ENCODE measurements around the gene SF1.
A peak's percentile ranks its signal among the peaks of the same experiment; 100 is the strongest.

Gene SF1

DNA sequence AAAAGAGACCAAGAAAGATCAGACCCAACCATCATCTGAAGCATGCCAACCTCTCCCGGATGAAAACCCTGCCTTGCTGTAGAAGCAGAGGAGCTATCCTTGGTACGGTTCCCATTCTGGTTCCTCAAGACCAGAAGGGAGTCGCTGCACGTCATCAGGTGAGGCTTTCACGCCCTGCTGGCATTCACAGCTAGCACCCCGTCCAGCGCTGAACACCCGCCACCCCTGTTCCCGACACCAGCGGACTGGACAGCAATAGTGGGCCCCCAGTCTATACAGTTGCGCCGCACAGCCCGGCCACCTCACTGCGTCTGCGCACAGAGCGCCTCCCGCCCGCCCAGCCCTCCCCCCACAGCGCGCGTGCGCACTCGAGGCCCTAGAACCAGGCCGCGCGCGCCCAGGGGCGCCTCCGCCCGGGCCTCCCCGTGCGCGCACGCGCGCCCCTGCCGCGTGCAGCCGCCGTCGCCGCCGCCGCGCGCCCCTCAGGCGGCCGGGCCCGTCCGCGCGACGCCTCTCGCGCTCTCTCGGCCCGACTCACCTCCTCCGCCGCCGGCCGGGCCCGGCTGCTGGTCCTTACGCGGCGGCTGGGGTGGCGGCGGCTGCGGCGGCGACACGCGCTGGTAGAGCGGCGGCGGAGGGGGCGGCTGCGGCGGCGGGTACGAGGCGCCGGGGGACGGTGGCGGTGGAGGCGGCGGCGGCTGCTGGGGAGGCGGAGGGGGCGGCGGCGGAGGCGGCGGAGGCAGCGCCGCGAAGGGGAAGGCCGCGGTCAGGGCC lies 706 bp downstream of the SF1 start:
- peak; percentile 90 for DNase-seq

DNA sequence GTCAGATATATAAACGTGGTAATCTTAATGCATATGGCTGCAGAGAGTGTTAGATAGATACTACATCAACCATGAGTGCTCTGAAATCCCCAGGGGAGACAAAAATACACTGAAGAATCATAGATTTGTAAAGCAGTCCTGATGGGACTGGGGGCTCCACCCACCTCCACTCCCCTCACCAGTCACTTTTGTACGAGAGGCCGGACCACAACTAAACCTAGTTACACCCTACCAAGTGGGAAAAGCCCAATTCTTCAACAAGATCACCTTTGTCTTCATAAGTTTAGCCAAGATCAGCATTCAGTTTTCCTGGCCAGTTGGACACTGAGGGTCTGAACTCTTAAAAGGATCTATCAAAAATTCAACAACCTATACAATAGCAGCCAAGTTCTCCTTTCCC lies 1.5 kb downstream of the SF1 start:
- DNase-seq, result no peak

DNA sequence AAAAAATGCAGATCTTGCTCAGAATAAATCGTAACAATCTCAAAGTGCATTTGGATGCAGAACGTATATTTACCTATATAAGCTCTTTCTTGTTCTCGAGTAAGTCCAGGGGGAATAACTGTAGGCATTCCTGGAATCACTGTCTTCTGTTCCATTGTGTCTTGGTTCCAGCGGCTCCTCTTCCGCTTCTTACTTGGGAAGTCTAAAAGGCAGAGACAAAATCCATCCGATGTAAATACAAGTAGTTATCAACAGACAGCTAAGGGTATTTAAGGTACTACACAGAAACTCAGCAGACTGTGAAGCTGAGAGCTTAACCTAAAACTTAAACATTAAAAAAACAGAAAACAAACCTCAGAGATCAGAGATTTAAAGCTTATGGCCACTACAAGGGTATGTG lies 1.9 kb downstream of the SF1 start:
- DNase-seq, result no peak

DNA sequence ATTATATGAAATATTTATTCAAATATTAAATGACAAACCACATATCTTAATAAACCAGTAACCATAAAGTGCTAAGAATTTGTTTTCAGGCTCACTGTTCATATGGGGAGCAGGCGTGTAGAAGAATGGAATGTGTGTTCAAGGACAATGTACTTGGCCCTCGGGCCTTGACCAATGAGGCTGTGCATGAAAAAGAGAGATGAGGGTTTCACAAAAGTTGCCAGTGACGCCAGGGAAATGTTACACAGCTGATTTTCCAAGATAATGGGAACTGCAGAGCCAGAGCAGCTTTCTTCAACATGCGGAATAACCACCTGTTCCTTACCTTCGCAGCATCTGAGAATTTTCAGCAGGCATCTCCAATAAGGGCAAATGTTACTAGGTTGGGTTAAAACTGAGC lies 4.2 kb downstream of the SF1 start:
- DNase-seq, result no peak

DNA sequence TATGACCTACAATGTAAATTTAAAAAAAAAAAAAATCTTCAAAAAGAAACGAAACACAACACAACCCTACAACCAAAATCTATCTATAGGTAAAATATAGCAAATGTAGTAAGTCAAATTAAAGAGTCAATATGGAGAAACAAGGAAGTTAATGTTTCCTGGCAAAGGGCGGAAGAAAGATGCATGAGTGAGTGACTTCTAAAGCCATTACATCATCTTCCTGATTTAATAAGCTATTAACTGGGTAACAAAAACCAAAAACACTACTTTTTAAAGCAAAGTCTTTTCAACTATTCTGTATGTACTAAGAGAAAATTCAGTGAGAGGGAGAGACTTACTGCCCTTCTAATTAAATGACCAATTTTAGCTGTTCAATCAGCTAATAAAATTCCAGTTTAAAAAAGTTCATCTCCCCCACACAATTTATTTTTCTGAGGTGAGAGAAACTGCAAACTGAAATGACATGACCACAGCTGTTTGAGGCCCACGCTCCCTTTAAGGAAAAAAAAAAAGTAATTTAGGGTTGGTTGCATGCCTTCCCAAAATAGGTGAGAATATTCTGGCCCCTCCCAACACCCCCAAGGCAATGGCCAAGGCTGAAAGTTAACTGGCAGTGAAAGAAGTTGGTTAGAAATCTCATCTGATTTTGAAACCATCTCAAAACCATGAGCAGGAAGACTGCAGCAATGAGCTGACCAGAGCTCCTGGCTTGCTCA lies 5.9 kb downstream of the SF1 start:
- DNase-seq, result no peak

DNA sequence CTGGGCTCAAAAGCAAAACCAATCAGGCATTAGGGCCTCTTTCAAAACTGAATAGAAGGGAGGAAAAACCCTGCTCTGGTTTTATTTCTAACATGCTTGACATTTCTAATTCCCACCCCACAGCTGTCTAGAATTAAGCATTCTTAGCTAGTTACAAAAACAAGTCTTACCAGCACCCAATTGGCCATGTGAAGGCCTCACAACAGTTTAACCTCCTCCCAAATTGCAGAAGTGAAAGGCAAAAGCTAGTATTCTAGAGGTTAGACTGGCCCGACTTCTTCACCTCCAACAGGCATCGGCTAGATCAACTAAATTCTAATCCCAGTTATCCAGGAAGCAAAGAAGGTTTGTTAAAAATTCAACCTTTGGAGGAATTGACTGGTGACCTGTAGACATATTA lies 6.5 kb downstream of the SF1 start:
- DNase-seq, result no peak

DNA sequence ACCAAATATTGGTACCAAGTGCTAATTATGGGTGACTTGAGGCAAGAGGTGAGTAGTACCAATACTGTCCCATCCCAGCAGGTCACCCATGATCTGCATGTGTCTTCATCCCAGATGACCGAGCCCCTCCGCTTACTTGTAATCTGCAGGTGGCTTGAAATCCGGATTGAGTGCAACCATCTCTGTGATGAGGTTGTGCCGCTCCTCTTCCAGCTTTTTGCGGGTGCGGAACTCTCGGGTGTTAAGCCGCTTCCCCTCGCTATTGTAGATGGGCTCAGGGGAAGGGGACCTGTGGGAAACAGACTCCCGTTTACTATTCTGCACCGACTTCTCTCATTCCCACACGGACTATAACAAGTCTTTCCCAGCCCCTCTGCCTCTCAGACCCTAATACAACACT lies 8.2 kb downstream of the SF1 start:
- DNase-seq, result no peak

DNA sequence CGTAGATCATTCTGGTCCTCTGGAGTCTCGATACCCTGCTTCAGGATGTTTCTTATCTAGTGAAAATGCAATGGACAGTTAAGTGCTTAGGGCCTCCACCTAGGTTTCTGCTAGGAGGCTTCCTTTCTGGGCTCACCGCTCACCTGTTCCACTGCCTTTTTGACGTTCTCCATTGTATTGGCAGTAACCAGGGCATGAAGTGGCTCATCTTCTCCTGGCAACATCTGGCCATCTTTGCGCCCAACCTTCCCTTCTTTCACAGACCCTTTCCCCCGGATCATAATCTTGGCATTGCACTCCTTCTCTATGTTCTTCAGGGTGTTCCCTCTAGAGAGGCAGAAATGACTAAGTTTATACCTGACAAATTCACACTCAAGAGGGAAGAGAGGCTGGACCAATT lies 9.1 kb downstream of the SF1 start:
- no peak for DNase-seq

DNA sequence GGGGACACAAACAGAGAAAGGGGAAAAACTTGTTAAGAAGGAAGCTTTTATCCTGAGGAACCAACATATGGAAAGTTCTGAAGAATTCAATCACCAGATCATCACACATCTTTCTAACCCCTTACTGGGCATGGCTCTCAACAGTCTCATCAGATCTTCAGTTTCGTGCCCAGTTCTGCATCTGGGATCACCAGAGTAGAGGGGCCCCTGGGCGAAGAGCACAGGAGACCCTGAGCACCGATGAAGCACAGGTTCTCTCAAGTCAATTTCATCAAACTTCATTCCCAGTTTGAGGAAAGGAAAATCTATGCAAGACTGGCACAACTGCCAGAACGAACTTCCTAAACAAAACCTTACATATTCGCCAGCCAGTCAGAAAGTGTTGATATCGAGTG lies 10.0 kb downstream of the SF1 start:
- no peak for DNase-seq

DNA sequence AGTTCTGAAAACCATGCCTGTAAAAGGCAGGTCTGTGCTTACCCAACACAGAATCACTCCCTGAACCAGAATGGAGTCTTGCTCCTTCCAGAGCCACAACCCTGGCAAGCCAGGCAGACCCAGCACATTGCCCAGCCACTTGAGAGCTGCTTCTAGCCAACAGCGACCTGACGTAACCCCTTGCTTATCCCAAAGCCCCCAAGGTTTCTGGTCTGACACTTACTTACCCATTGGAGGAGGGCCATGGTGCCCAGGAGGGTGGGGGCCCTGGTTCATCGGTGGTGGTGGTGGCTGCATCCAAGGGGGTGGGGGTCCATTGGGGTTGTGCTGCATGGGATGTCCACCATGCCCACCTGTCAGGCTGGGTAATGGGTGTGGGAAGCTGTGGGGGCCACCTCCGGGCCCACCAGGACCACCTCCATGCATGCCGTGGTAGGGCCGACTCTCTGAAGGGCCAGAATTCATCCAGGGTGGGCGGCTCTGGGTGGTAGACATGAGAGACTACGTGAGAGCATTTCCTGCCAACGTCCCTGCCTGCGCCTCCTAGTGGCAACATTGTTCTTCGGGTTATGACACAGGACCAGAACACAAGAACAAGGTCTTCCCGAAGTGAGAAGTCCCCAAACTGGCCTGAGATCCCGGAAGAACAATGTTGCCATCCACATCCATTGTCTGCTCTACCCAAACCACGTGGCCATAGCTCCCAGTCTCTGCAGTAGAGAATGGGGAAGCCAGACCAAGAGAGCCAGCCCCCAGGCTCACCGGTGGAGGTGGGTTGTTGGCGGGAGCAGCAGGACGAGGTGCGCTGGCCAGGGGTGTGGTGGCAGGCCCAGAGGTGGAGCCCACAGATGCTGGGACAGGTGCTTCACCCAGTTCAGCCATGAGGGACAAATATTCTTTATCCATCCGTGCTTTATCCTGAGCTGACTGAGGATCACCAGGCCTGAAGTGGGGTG lies 10.7 kb downstream of the SF1 start:
- peak; percentile 62 for DNase-seq

DNA sequence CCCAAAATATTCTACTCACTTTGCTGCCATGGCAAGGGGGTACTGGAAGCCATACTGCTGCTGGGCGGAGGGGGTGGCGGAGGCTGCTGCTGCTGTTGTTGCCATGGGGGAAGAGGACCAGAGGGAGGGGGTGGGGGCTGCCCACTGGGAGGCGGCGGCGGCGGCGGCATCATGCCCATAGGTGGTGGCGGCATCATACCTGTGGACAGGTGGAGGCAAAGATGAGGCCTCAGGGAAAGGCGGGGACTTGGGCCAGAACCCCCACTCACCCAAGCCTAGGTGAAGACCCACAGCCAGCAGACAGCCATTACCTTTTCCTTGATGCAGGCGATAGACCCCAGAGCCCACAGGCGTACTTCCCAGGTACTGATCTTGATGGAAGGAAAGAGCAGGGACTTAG lies 11.5 kb downstream of the SF1 start:
- no peak for DNase-seq

DNA sequence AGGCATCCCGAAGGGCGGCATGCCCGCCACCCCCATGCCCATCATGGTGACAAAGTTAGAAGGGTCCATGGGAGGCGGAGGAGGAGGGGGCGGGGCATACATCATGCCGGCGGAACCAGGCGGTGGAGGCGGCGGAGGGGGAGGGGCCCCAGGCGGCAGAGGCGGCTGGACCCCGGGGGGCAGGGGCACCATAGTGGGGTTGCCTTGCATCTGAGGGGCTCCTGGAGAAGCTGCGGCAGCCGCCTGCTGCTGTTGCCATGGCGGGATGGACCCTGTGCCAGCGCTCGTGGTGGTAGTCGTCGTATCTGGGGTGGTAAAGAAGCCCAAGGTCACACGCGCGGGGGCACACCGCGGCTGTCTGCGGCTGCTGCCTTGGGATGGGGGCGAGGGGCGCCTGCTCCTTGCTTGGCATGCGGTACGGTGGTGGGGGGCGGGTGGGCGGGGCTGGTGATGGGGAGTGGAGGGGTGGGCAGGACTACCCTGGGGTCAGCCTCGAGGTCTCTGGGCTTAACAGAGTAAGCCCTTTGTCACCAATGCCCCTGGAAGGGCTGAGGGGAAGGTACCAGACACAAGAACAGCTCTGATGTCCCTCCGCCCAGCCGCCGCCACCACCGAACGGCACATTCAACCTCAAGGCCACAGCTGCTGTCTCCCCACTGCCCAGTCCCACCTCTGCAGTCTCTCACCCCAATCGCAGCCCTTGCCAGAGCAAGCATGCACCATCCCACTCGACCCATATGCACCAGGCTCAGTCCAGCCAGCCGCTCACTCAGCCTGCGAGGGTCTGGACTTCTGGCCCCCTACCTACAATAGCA lies 12.3 kb downstream of the SF1 start:
- no peak for DNase-seq

DNA sequence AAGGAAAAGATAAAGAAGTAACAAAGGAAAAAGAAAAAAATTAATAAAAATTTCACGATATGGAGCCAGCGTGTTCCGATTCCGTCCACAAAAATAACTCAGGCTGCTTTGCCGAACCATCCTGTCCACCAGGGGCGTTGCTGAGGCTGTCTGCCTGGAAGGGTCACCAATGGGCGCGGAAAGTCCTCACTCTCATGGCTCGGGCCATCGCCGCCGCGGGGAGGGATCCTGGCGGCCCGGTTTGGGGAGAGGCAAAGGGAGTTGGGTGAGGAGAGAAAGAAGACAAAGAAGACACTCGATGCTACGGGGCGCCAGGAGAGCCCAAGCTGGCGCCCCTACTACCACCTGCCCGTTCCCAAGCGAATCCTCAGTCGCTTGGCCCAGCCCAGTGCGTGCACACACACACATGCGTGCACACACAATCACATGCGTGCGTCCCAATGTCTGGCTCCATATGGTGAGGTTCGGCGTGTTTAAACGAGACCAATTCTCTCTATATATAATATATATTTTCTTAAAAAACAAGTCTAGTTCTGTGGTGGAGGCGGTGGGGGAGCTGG lies 13.0 kb downstream of the SF1 start:
- DNase-seq, result no peak

DNA sequence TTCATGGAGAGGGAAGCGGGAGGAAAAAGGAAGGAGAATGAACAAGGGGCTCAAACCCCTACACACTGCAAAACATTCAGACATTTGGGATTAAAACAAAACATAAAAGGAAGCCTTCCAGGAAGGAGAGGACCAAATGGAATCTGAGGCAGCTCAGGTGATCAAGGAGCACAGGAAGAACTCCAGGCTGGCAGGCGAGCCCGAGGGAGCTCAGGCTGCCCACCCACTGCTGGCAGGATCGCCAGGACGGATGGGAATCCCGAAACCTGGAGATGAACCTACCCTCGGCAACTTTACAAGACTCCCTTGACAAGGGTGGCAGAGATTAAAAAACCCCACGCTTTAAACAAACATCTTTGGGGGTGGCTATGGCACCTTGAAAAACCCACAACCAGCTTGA lies 13.6 kb downstream of the SF1 start:
- DNase-seq, result no peak

DNA sequence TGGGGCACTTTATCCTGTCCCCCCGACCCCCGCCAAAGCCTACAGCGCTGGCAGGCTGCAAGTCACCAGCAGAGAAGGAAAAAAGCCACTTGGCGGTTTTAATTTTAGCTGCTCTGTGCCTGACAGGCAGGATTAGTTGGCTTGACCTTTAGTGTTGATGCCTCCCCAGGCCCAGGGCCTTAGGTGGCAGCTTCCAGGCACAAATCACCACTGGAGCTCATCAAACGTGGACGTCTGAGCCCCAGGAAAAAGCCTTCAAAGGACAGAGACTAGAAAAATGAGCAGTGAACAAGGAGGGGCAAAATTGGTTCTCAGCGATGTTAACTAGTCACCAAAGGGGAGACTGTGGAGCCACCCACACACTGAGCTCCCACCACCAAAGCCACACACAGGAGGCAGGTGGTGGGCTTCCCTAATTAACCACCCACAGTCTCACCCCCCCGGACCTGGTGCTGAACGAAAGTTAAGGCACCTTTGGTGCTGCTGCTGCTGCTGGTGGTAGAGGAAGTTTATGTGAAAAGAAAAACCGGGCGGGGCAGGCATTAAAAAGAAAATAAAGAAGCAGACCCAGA lies 14.2 kb downstream of the SF1 start:
- DNase-seq, result no peak

DNA sequence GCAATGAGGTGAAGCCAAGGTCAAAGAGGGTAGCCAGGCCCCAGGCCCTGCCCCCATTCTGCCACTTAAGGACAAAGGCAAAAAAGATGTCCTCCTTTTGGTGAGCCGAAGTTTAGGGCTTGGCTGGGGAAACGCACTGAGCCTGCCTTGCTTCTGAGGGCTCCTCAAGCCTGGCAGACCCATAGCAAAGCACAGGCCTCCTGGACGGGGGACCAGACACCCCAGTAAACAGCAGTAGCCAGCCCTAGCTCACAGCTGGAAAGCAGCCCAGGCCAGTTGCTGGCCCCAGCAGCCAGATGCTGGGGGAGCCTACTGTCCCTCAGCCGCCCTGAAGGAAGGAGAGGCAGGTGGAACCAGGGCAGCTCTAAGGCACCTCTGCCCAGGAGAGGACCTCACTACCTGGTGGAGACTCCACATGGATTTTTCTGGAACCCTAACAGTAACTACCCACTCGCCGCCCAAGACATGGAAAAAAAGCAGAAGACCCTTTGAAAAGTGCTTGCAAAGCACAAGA lies 14.8 kb downstream of the SF1 start:
- DNase-seq, result no peak

DNA sequence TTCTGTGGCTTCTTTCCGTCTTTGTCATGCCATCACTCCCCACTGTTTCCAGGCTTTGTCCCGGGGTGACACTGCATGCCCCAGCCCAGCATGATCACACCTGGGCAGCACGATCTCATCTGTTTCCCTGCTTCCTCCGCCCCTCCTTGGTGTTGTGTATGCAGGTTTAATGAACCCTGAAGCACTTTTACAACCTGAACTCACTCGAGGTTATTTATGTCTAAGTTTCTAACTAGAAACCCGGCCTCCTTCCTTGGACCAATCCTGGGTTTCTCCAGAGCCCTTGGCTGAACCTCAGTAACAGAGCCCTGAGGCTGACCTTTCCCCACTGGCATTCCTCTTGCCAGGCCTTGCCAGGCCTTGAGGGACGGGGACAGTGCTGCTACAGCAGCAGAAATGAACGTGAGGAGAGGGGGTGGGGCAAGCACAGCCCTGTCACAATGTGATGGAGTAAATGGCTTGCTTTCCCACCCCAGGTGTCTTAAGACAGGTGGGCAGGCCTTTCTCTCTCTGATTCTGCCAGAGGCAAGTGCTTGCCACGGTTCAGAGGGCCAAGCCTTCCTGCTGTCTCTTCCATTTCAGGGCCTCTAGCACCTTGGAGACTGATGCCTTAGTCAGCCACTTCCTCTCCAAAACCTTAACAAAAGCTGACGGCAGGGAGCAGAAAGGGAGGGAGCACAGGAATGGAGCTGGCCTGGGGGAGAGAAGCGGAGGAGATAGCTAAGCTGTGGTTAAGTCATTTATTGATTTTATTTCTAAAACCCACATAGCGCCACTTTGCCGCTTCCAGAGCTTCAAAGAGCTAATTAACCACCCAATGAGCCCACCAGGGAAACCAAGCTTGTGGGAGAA lies 15.4 kb downstream of the SF1 start:
- DNase-seq, result no peak

DNA sequence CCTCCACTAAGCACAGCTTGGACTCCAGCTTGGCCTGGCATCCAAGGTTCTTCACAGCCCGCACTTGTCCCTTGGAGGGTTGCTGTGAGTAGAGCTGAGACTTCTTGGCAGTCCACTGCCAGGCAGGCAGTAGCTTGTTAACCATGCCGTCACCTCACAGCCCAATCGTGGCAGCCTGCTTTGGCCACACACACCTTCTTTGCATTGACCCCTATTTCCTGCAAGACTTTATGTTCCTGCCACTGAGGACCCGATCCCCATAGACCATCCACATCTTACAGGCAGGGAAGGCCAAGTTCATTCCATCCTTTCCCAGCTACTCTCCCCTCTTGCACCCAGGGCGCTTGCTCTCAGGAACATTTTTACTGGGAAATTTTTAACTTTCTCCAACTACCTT lies 16.1 kb downstream of the SF1 start:
- DNase-seq, result no peak

DNA sequence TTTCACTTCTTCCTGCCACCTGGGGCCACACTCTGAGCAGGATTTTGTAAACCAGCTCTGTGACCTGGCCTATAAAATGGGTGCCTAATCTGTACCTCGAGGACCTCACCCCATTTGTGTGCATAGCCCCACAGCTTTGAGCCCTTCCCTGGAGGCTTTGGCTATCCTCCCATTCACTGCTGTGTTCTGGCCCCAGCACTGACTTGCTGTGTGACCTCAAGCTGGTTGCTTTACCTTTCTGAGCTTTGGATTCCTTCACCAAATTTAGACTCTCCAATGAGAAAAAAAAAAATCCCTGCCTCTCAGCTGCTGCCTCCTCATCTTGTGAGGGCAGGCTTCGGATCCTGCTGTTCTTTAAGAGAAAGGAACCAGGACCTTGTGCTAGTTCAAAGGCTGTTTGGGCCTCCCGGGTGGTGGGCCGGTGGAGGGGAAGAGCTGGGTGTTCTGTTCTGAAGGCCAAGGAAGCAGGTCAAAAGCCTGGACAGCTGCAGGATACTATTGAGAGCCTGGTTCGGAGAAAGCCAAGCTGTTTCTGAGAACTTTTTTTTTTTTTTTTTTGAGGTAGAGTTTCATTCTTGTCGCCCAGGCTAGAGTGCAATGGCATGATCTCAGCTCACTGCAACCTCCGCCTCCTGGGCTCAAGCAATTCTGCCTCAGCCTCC lies 17.5 kb downstream of the SF1 start:
- no peak for DNase-seq

Measured in right hindlimb (tissue), 1 donor.